ENCODE data around the gene DHX8.

Gene DHX8

DNA sequence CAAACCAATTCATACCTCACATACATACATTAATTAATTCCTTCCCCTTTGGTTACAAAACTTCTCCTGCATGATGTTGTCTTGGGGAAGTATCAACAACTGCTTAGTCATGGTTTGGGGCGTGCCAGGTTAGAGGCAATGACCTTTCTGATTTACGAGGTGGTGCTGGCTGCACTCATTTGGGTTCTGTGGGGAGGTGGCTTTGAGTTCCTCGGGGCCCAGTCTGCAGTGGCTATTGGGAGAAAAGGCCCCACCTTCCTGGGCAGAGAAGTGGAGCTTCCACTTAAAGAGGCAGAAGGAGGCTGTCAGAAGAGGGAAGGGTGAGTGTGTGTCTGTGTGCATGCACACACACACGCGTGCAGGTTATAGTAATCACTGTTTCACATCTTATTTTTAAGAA is 72.5 kb downstream of the DHX8 start:
- Histone ChIP-seq H3K4me1 (ENCODE audit: control insufficient read depth, insufficient read depth, low read length) (peaks cover 21% of the 10 kb centered on the region), H3K27me3 (ENCODE audit: control insufficient read depth, insufficient read depth, low read length) (peaks cover 11% of the 10 kb centered on the region), H3K9me3 (ENCODE audit: control insufficient read depth, insufficient read depth, low read length) (no peaks in the 10 kb centered on the region), H3K4me3 (ENCODE audit: low read depth, low read length) (no peak overlapping the region), H3K9ac (ENCODE audit: low read depth, low read length) (no peak overlapping the region), H3K36me3 (ENCODE audit: control insufficient read depth, insufficient read depth, low read length) (no peaks in the 10 kb centered on the region)

GRCh38 chr17:43558805-43559160 is 75.0 kb downstream of the DHX8 start:
- H3K9ac ChIP-seq (ENCODE audit: low read depth, low read length), result no peak overlapping the region
- peaks cover 29% of the 10 kb centered on the region for H3K4me1 ChIP-seq (ENCODE audit: control insufficient read depth, insufficient read depth, low read length)
- no peaks in the 10 kb centered on the region for H3K36me3 ChIP-seq (ENCODE audit: control insufficient read depth, insufficient read depth, low read length)
- H3K4me3 ChIP-seq (ENCODE audit: low read depth, low read length), result no peak overlapping the region
- H3K27me3 ChIP-seq (ENCODE audit: control insufficient read depth, insufficient read depth, low read length), result peaks cover 19% of the 10 kb centered on the region
- no peaks in the 10 kb centered on the region for H3K9me3 ChIP-seq (ENCODE audit: control insufficient read depth, insufficient read depth, low read length)

GRCh38 chr17:43559161-43559816 is 75.5 kb downstream of the DHX8 start:
- no peaks in the 10 kb centered on the region for H3K36me3 ChIP-seq (ENCODE audit: control insufficient read depth, insufficient read depth, low read length)
- H3K4me3 ChIP-seq (ENCODE audit: low read depth, low read length), result no peak overlapping the region
- H3K27me3 ChIP-seq (ENCODE audit: control insufficient read depth, insufficient read depth, low read length), result peaks cover 22% of the 10 kb centered on the region
- H3K4me1 ChIP-seq (ENCODE audit: control insufficient read depth, insufficient read depth, low read length), result peaks cover 29% of the 10 kb centered on the region
- no peak overlapping the region for H3K9ac ChIP-seq (ENCODE audit: low read depth, low read length)
- H3K9me3 ChIP-seq (ENCODE audit: control insufficient read depth, insufficient read depth, low read length), result no peaks in the 10 kb centered on the region

GRCh38 chr17:43560461-43561427 is 77.0 kb downstream of the DHX8 start:
- H3K9ac ChIP-seq (ENCODE audit: low read depth, low read length), result no peak overlapping the region
- no peaks in the 10 kb centered on the region for H3K36me3 ChIP-seq (ENCODE audit: control insufficient read depth, insufficient read depth, low read length)
- H3K27me3 ChIP-seq (ENCODE audit: control insufficient read depth, insufficient read depth, low read length), result peaks cover 22% of the 10 kb centered on the region

GRCh38 chr17:43562679-43563599 is 79.2 kb downstream of the DHX8 start:
- peak overlapping the region; percentile 16 for H3K4me3 ChIP-seq (ENCODE audit: low read depth, low read length)
- no peaks in the 10 kb centered on the region for H3K9me3 ChIP-seq (ENCODE audit: control insufficient read depth, insufficient read depth, low read length)
- no peaks in the 10 kb centered on the region for H3K36me3 ChIP-seq (ENCODE audit: control insufficient read depth, insufficient read depth, low read length)
- peaks cover 22% of the 10 kb centered on the region for H3K4me1 ChIP-seq (ENCODE audit: control insufficient read depth, insufficient read depth, low read length)
- peaks cover 22% of the 10 kb centered on the region for H3K27me3 ChIP-seq (ENCODE audit: control insufficient read depth, insufficient read depth, low read length)
- no peak overlapping the region for H3K9ac ChIP-seq (ENCODE audit: low read depth, low read length)

More at GRCh38 chr17:43560461-43561427, 77.0 kb downstream of the DHX8 start:
- H3K9me3 ChIP-seq (ENCODE audit: control insufficient read depth, insufficient read depth, low read length), result no peaks in the 10 kb centered on the region
- no peak overlapping the region for H3K4me3 ChIP-seq (ENCODE audit: low read depth, low read length)
- H3K4me1 ChIP-seq (ENCODE audit: control insufficient read depth, insufficient read depth, low read length), result peaks cover 22% of the 10 kb centered on the region

DNA sequence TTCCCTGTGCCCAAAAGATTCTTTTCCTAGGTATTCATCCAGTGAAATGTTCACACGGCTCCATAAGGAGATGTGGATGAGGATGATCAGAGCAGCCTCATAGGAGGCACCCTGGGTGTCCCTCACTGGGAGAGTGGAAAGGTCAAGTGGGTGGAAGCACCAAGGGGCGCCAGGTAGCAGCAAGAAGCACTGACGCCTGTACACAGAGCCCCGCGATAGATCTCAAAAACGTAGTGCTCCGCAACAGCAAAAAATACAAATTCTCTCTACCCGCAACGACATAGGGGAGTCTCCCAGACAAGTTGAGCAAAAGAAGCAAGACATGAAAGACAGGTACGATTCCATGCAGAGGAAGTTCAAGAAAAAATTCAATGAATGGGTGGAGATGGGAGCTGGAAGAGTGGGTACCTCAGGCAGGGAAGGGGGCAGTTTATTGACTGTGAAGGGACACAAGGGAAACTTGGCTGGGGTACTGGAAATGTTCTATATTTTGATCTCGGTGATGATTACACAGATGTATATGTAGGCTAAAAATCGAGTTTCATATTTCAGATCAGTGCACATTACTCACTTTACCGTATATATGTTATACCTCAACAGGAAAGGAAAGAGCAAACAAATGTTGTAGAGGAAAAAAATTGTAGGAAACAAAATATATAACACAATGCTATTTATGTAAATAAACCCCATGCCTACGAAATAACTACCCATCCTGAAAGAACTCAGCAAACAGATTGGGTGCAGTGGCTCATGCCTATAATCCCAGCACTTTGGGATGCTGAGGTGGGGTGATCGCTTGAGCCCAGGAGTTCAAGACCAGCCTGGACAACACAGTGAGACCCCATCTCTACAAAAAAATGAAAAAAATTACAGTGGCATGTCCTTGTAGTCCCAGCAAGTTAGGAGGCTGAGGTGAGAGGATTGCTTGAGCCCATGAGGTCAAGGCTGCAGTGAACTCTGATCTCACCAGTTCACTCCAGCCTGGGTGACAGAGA is 80.1 kb downstream of the DHX8 start:
- Histone ChIP-seq H3K27me3 (ENCODE audit: control insufficient read depth, insufficient read depth, low read length) (peaks cover 22% of the 10 kb centered on the region), H3K4me3 (ENCODE audit: low read depth, low read length) (peak overlapping the region; percentile 16), H3K4me1 (ENCODE audit: control insufficient read depth, insufficient read depth, low read length) (peaks cover 22% of the 10 kb centered on the region), H3K9me3 (ENCODE audit: control insufficient read depth, insufficient read depth, low read length) (no peaks in the 10 kb centered on the region), H3K9ac (ENCODE audit: low read depth, low read length) (no peak overlapping the region), H3K36me3 (ENCODE audit: control insufficient read depth, insufficient read depth, low read length) (no peaks in the 10 kb centered on the region)

DNA sequence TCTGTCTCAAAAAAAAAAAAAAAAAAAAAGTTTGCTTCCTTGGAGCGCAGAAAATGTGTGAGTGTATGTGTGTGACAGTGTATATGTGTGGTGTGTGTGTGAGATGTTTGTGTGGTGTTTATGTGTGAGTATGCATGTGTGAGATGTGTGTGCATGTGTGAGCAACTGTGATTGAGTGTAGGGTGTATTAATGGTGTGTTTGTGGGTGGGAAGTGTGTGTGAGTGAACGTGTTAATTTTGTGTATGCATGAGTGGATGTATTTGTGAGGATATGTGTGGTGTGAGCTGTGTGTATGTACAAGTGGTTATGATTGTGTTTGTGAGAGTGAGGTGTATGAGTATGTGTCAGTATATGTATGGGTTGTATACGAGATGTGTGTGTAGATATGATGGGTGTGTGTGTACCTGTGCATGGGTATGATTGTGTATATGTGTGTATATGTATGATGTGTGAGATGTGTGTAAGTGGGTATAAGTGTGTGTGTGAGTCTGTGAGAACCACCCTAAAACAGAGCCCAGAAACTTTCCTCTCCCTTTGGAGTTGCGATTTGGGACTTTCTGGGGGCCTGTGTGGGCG is 84.8 kb downstream of the DHX8 start:
- Histone ChIP-seq H3K36me3 (ENCODE audit: control insufficient read depth, insufficient read depth, low read length) (no peaks in the 10 kb centered on the region), H3K27me3 (ENCODE audit: control insufficient read depth, insufficient read depth, low read length) (peaks cover 5% of the 10 kb centered on the region), H3K9me3 (ENCODE audit: control insufficient read depth, insufficient read depth, low read length) (no peaks in the 10 kb centered on the region), H3K9ac (ENCODE audit: low read depth, low read length) (no peak overlapping the region), H3K4me3 (ENCODE audit: low read depth, low read length) (no peak overlapping the region), H3K4me1 (ENCODE audit: control insufficient read depth, insufficient read depth, low read length) (peaks cover 6% of the 10 kb centered on the region)

- no peaks in the 10 kb centered on the region for H3K27me3 ChIP-seq (ENCODE audit: control insufficient read depth, insufficient read depth, low read length)
- H3K9ac ChIP-seq (ENCODE audit: low read depth, low read length), result no peak overlapping the region
- H3K36me3 ChIP-seq (ENCODE audit: control insufficient read depth, insufficient read depth, low read length), result no peaks in the 10 kb centered on the region
- H3K4me1 ChIP-seq (ENCODE audit: control insufficient read depth, insufficient read depth, low read length), result no peaks in the 10 kb centered on the region
- no peaks in the 10 kb centered on the region for H3K9me3 ChIP-seq (ENCODE audit: control insufficient read depth, insufficient read depth, low read length)
- H3K4me3 ChIP-seq (ENCODE audit: low read depth, low read length), result no peak overlapping the region
These were observed 86.7 kb downstream of the DHX8 start for GRCh38 chr17:43570518-43570928.

DNA sequence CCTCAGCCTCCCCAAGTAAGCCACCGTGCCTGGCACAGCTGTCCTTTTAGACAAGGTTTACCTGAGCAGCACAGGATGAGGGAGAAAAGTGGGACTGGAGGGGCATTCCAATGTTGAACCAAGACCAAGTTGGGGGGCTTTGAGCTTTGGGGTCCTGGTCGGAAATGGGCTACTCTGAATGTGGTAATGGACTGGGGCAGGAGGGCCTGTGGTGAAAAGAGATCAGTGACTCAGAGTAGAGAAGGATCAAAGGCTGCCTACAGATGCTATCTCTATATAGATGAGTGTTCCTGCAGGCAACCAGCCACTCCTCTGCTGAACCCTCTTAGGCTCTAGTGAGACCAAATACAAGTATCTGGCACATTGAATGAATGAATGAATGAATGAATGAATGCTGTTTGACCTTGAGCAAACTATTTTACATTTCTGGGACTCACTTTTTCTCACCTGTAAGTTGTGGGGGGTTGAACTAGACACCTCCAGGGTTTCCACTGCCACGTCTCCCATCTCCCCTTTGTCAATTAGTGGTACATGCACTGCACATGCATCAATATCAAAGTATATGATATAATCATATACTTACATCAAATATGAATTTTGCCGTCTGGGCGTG is 88.7 kb downstream of the DHX8 start:
- Histone ChIP-seq H3K36me3 (ENCODE audit: control insufficient read depth, insufficient read depth, low read length) (no peaks in the 10 kb centered on the region), H3K9me3 (ENCODE audit: control insufficient read depth, insufficient read depth, low read length) (no peaks in the 10 kb centered on the region), H3K27me3 (ENCODE audit: control insufficient read depth, insufficient read depth, low read length) (no peaks in the 10 kb centered on the region), H3K4me3 (ENCODE audit: low read depth, low read length) (no peak overlapping the region), H3K9ac (ENCODE audit: low read depth, low read length) (no peak overlapping the region), H3K4me1 (ENCODE audit: control insufficient read depth, insufficient read depth, low read length) (peaks cover 8% of the 10 kb centered on the region)

DNA sequence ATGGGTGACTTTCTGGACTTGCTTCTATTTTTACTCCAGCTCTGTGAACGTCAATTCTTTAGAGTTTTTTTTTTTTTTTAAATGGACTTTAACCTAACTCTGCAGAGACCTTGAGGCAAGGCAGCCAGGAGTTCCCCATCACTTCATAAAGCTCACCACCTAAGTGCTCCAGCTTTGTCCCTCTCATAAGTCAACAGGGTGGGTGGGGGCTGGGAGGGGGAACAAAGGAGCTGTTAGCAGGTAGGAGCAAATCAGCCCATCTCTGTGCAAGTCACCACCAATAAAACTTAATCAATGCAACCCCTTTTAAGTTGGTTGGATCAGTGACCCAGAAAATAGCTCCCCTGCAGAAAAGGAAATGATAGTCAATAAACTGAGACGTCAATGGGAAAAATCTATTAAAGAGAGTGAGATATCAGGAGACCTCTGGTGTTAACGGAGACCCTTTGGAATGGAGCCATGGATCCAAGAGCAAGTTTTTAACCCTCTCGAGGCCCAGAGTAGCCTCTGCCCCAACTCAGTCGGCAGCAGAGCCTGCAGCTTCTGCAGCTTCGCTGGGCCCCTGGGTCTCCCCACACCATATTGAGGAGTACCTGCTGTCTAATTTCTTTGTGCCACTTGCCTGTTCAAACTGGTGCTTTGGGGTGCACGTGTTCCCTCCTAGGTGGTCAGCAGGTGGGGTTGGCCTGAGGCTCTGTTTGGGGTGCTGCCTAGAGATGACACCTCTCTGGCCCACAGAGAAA is 90.0 kb downstream of the DHX8 start:
- Histone ChIP-seq H3K4me1 (ENCODE audit: control insufficient read depth, insufficient read depth, low read length) (peaks cover 21% of the 10 kb centered on the region), H3K27me3 (ENCODE audit: control insufficient read depth, insufficient read depth, low read length) (no peaks in the 10 kb centered on the region), H3K9me3 (ENCODE audit: control insufficient read depth, insufficient read depth, low read length) (no peaks in the 10 kb centered on the region), H3K4me3 (ENCODE audit: low read depth, low read length) (no peak overlapping the region), H3K9ac (ENCODE audit: low read depth, low read length) (no peak overlapping the region), H3K36me3 (ENCODE audit: control insufficient read depth, insufficient read depth, low read length) (no peaks in the 10 kb centered on the region)
